ENCODE measurements around the gene CADM1.
"Not testable (repeated sequence)": the region's sequence is repeated elsewhere in the genome, so short reads cannot be mapped to it uniquely, and the experiment has no call there.

CADM1 gene

GRCh38 chr11:115477410-115477809, 26.8 kb downstream of the CADM1 start:
- no peaks in the 10 kb centered on the region for H3K27me3 ChIP-seq (ENCODE audit: control insufficient read depth, insufficient read depth, low read length, poor library complexity, severe bottlenecking)
- no peaks in the 10 kb centered on the region for H3K36me3 ChIP-seq (ENCODE audit: control insufficient read depth, insufficient read depth, low read length)
- H3K4me3 ChIP-seq (ENCODE audit: insufficient read depth, low read depth, low read length), result no peak overlapping the region
- no peak overlapping the region for H3K27ac ChIP-seq (ENCODE audit: insufficient read depth, low read depth, low read length, poor library complexity, severe bottlenecking)
- 68 to 77% methylated on average over 1 of the region's 1 CpG for WGBS, 2 experiments
- no peaks in the 10 kb centered on the region for H3K9me3 ChIP-seq (ENCODE audit: control insufficient read depth, low read length)
- no peaks in the 10 kb centered on the region for H3K4me1 ChIP-seq (ENCODE audit: control insufficient read depth, insufficient read depth, low read length)

GRCh38 chr11:115476463-115477286, 27.5 kb downstream of the CADM1 start:
- Histone ChIP-seq H3K36me3 (ENCODE audit: control insufficient read depth, insufficient read depth, low read length) (no peaks in the 10 kb centered on the region), H3K27ac (ENCODE audit: insufficient read depth, low read depth, low read length, poor library complexity, severe bottlenecking) (no peak overlapping the region), H3K4me3 (ENCODE audit: insufficient read depth, low read depth, low read length) (no peak overlapping the region), H3K4me1 (ENCODE audit: control insufficient read depth, insufficient read depth, low read length) (no peaks in the 10 kb centered on the region), H3K27me3 (ENCODE audit: control insufficient read depth, insufficient read depth, low read length, poor library complexity, severe bottlenecking) (no peaks in the 10 kb centered on the region), H3K9me3 (ENCODE audit: control insufficient read depth, low read length) (no peaks in the 10 kb centered on the region)
- 58 to 64% methylated on average over 7 of the region's 7 CpGs for WGBS, 2 experiments

DNA sequence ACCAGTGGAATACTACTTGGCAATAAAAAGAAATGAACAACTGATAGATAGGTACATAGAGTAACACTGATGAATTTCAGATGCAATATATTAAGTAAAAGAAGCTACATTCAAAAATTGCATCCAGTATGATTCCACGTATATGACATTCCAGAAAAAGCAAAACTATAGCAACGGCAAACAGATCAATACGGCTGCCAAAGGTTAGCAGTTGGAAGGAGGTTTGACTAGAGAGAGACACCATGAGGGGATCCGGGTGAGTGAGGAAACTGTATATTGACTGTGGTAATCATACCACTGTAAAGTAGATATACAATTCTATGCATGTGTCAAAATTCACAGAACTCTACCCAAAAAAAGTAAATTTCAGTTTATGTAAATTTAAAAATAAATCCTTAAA, 28.7 kb downstream of the CADM1 start:
- Histone ChIP-seq H3K36me3 (ENCODE audit: control insufficient read depth, insufficient read depth, low read length) (no peaks in the 10 kb centered on the region), H3K9me3 (ENCODE audit: control insufficient read depth, low read length) (no peaks in the 10 kb centered on the region), H3K27me3 (ENCODE audit: control insufficient read depth, insufficient read depth, low read length, poor library complexity, severe bottlenecking) (no peaks in the 10 kb centered on the region), H3K27ac (ENCODE audit: insufficient read depth, low read depth, low read length, poor library complexity, severe bottlenecking) (no peak overlapping the region), H3K4me3 (ENCODE audit: insufficient read depth, low read depth, low read length) (no peak overlapping the region), H3K4me1 (ENCODE audit: control insufficient read depth, insufficient read depth, low read length) (no peaks in the 10 kb centered on the region)
- 96 to 98% methylated on average over 3 to 4 of the region's 4 CpGs for WGBS, 2 experiments

DNA sequence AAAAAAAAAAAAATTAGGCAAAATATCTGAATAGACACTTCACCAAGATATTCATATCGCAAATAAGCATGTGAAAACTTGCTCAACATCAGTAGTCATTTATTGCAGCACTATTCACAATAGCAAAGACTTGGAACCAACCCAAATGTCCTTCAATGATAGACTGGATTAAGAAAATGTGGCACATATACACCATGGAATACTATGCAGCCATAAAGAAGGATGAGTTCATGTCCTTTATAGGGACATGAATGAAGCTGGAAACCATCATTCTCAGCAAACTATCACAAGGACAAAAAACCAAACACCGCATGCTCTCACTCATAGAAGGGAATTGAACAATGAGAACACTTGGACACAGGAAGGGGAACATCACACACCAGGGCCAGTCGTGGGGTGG, 29.9 kb downstream of the CADM1 start:
- not testable (repeated sequence) for H3K27me3 ChIP-seq (ENCODE audit: control insufficient read depth, insufficient read depth, low read length, poor library complexity, severe bottlenecking); H3K27ac ChIP-seq (ENCODE audit: insufficient read depth, low read depth, low read length, poor library complexity, severe bottlenecking); H3K4me1 ChIP-seq (ENCODE audit: control insufficient read depth, insufficient read depth, low read length); H3K4me3 ChIP-seq (ENCODE audit: insufficient read depth, low read depth, low read length); H3K9me3 ChIP-seq (ENCODE audit: control insufficient read depth, low read length); H3K36me3 ChIP-seq (ENCODE audit: control insufficient read depth, insufficient read depth, low read length)
- 94 to 98% methylated on average over 2 of the region's 3 CpGs for WGBS, 2 experiments

DNA sequence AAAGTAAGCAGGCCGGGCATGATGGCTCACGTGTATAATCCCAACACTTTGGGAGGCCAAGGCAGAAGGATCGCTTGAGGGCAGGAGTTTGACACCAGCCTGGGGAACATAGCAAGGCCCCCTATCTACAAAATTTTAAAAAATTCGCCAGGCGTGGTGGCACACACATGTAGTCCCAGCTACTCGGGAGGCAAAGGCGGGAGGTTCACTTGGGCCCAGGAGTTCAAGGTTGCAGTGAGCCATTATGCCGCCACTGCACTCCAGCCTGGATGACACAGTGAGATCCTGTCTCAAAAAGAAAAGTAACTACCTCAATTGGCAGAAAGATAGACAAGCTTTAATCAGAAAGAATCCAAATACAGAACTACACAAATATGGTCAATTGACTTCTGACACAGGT, 31.0 kb downstream of the CADM1 start:
- no peaks in the 10 kb centered on the region for H3K4me1 ChIP-seq (ENCODE audit: control insufficient read depth, insufficient read depth, low read length)
- H3K9me3 ChIP-seq (ENCODE audit: control insufficient read depth, low read length), result no peaks in the 10 kb centered on the region
- no peaks in the 10 kb centered on the region for H3K36me3 ChIP-seq (ENCODE audit: control insufficient read depth, insufficient read depth, low read length)
- H3K27me3 ChIP-seq (ENCODE audit: control insufficient read depth, insufficient read depth, low read length, poor library complexity, severe bottlenecking), result no peaks in the 10 kb centered on the region
- WGBS, 2 experiments, result 93% methylated on average over 8 of the region's 8 CpGs
- H3K27ac ChIP-seq (ENCODE audit: insufficient read depth, low read depth, low read length, poor library complexity, severe bottlenecking), result no peak overlapping the region
- no peak overlapping the region for H3K4me3 ChIP-seq (ENCODE audit: insufficient read depth, low read depth, low read length)

- 91 to 94% methylated on average over 3 of the region's 3 CpGs for WGBS, 2 experiments
- Histone ChIP-seq H3K4me1 (ENCODE audit: control insufficient read depth, insufficient read depth, low read length) (no peaks in the 10 kb centered on the region), H3K27ac (ENCODE audit: insufficient read depth, low read depth, low read length, poor library complexity, severe bottlenecking) (no peak overlapping the region), H3K27me3 (ENCODE audit: control insufficient read depth, insufficient read depth, low read length, poor library complexity, severe bottlenecking) (no peaks in the 10 kb centered on the region), H3K4me3 (ENCODE audit: insufficient read depth, low read depth, low read length) (no peak overlapping the region), H3K9me3 (ENCODE audit: control insufficient read depth, low read length) (no peaks in the 10 kb centered on the region), H3K36me3 (ENCODE audit: control insufficient read depth, insufficient read depth, low read length) (no peaks in the 10 kb centered on the region)
These were observed 32.8 kb downstream of the CADM1 start for GRCh38 chr11:115471367-115471766.

- no peak overlapping the region for H3K4me3 ChIP-seq (ENCODE audit: insufficient read depth, low read depth, low read length)
- H3K4me1 ChIP-seq (ENCODE audit: control insufficient read depth, insufficient read depth, low read length), result no peaks in the 10 kb centered on the region
- H3K9me3 ChIP-seq (ENCODE audit: control insufficient read depth, low read length), result no peaks in the 10 kb centered on the region
- no peaks in the 10 kb centered on the region for H3K36me3 ChIP-seq (ENCODE audit: control insufficient read depth, insufficient read depth, low read length)
- no peaks in the 10 kb centered on the region for H3K27me3 ChIP-seq (ENCODE audit: control insufficient read depth, insufficient read depth, low read length, poor library complexity, severe bottlenecking)
- no peak overlapping the region for H3K27ac ChIP-seq (ENCODE audit: insufficient read depth, low read depth, low read length, poor library complexity, severe bottlenecking)
- WGBS, 2 experiments, result 92 to 95% methylated on average over 3 of the region's 3 CpGs
These were observed 33.3 kb downstream of the CADM1 start for GRCh38 chr11:115470928-115471327.

GRCh38 chr11:115469361-115469760, 34.9 kb downstream of the CADM1 start:
- Histone ChIP-seq H3K36me3 (ENCODE audit: control insufficient read depth, insufficient read depth, low read length) (no peaks in the 10 kb centered on the region), H3K4me1 (ENCODE audit: control insufficient read depth, insufficient read depth, low read length) (no peaks in the 10 kb centered on the region), H3K9me3 (ENCODE audit: control insufficient read depth, low read length) (no peaks in the 10 kb centered on the region), H3K27ac (ENCODE audit: insufficient read depth, low read depth, low read length, poor library complexity, severe bottlenecking) (no peak overlapping the region), H3K4me3 (ENCODE audit: insufficient read depth, low read depth, low read length) (no peak overlapping the region), H3K27me3 (ENCODE audit: control insufficient read depth, insufficient read depth, low read length, poor library complexity, severe bottlenecking) (no peaks in the 10 kb centered on the region)
- WGBS, 2 experiments, result 91 to 96% methylated on average over 2 to 3 of the region's 3 CpGs

DNA sequence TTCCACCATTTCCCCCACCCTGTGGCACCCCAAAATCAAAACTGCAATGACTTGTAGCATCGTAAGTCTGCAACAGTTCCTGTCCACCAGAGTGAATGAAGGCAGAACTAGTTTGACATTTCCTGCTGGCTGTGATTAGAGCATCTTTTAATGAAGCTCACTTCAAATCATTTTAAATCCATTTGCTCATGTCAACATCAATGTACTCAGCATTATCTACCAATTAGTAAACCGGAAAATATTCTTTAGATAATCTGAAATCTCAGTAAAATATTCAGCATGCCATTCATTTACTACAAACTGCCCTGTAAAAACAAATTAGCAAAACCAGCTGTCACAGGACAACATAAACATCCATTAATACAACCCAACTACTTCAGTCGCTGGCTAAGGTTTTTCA, 38.1 kb downstream of the CADM1 start:
- Histone ChIP-seq H3K4me1 (ENCODE audit: control insufficient read depth, insufficient read depth, low read length) (no peaks in the 10 kb centered on the region), H3K27me3 (ENCODE audit: control insufficient read depth, insufficient read depth, low read length, poor library complexity, severe bottlenecking) (no peaks in the 10 kb centered on the region), H3K27ac (ENCODE audit: insufficient read depth, low read depth, low read length, poor library complexity, severe bottlenecking) (no peak overlapping the region), H3K9me3 (ENCODE audit: control insufficient read depth, low read length) (no peaks in the 10 kb centered on the region), H3K36me3 (ENCODE audit: control insufficient read depth, insufficient read depth, low read length) (no peaks in the 10 kb centered on the region), H3K4me3 (ENCODE audit: insufficient read depth, low read depth, low read length) (no peak overlapping the region)
- 91 to 95% methylated on average over 2 to 3 of the region's 3 CpGs for WGBS, 2 experiments

DNA sequence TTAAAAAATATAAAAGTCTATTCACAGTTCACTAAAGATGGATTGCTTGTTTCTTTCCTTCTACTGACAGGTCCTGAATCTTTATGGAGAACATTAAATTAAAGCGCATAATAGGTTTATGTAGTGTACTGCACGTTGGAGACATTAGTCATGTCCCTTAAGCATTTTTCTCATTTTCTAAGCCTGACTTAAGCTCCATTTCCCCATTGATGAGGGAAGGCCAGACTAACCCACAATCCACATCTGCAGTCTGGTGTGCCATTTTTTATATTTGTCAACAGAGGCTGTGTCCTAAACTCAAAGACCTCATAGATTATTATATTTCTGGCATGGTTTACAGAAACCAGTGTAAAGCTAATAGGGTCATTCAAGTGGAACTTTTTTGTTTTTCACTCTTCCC, 39.9 kb downstream of the CADM1 start:
- H3K27ac ChIP-seq (ENCODE audit: insufficient read depth, low read depth, low read length, poor library complexity, severe bottlenecking), result no peak overlapping the region
- no peak overlapping the region for H3K4me3 ChIP-seq (ENCODE audit: insufficient read depth, low read depth, low read length)
- no peaks in the 10 kb centered on the region for H3K9me3 ChIP-seq (ENCODE audit: control insufficient read depth, low read length)
- no peaks in the 10 kb centered on the region for H3K36me3 ChIP-seq (ENCODE audit: control insufficient read depth, insufficient read depth, low read length)
- H3K27me3 ChIP-seq (ENCODE audit: control insufficient read depth, insufficient read depth, low read length, poor library complexity, severe bottlenecking), result no peaks in the 10 kb centered on the region
- no peaks in the 10 kb centered on the region for H3K4me1 ChIP-seq (ENCODE audit: control insufficient read depth, insufficient read depth, low read length)
- 92% methylated on average over 2 of the region's 2 CpGs for WGBS, 2 experiments
